ENCODE data around the gene KRTAP10-6.

DNA sequence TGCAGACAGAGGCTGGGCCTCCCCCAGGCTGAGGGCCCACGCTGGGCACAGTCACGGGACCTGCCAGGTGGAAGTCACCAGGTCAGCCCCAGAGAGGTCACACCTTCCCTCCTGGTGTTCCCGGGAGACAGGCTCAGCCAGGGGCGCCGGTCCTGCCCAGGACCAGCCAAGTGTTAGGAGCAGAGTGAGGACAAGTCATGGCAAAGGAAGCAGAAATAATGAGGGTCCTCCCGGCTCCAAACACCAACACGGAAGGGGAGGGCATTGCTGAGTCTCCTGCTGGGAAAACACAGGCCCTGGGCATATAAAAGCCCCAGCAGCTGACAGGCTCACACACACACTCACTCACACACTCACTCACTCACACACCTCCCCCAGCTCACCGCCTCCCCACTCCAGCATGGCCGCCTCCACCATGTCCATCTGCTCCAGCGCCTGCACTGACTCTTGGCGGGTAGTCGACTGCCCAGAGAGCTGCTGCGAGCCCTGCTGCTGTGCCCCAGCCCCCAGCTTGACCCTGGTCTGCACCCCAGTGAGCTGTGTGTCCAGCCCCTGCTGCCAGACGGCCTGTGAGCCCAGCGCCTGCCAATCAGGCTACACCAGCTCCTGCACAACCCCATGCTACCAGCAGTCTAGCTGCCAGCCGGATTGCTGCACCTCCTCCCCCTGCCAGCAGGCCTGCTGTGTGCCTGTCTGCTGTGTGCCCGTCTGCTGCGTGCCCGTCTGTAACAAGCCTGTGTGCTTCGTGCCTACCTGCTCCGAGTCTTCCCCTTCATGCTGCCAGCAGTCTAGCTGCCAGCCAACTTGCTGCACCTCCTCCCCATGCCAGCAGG lies 44.9 kb upstream of the KRTAP10-6 start, which contains the start of gene KRTAP10-10:
- TF ChIP-seq, protein P1, sequence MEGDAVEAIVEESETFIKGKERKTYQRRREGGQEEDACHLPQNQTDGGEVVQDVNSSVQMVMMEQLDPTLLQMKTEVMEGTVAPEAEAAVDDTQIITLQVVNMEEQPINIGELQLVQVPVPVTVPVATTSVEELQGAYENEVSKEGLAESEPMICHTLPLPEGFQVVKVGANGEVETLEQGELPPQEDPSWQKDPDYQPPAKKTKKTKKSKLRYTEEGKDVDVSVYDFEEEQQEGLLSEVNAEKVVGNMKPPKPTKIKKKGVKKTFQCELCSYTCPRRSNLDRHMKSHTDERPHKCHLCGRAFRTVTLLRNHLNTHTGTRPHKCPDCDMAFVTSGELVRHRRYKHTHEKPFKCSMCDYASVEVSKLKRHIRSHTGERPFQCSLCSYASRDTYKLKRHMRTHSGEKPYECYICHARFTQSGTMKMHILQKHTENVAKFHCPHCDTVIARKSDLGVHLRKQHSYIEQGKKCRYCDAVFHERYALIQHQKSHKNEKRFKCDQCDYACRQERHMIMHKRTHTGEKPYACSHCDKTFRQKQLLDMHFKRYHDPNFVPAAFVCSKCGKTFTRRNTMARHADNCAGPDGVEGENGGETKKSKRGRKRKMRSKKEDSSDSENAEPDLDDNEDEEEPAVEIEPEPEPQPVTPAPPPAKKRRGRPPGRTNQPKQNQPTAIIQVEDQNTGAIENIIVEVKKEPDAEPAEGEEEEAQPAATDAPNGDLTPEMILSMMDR (IDR thresholded peaks at IDR 0.05; ENCODE audit: insufficient read depth, low read length): no peak
- TF ChIP-seq POLR2AphosphoS5 (IDR thresholded peaks at IDR 0.05; ENCODE audit: low read depth) (no peak), GABPA (IDR thresholded peaks at IDR 0.05; ENCODE audit: low read depth) (no peak), SPI1 (IDR thresholded peaks at IDR 0.05; ENCODE audit: borderline replicate concordance, low read depth) (no peak)
- TF ChIP-seq, protein P2, sequence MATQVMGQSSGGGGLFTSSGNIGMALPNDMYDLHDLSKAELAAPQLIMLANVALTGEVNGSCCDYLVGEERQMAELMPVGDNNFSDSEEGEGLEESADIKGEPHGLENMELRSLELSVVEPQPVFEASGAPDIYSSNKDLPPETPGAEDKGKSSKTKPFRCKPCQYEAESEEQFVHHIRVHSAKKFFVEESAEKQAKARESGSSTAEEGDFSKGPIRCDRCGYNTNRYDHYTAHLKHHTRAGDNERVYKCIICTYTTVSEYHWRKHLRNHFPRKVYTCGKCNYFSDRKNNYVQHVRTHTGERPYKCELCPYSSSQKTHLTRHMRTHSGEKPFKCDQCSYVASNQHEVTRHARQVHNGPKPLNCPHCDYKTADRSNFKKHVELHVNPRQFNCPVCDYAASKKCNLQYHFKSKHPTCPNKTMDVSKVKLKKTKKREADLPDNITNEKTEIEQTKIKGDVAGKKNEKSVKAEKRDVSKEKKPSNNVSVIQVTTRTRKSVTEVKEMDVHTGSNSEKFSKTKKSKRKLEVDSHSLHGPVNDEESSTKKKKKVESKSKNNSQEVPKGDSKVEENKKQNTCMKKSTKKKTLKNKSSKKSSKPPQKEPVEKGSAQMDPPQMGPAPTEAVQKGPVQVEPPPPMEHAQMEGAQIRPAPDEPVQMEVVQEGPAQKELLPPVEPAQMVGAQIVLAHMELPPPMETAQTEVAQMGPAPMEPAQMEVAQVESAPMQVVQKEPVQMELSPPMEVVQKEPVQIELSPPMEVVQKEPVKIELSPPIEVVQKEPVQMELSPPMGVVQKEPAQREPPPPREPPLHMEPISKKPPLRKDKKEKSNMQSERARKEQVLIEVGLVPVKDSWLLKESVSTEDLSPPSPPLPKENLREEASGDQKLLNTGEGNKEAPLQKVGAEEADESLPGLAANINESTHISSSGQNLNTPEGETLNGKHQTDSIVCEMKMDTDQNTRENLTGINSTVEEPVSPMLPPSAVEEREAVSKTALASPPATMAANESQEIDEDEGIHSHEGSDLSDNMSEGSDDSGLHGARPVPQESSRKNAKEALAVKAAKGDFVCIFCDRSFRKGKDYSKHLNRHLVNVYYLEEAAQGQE (IDR thresholded peaks at IDR 0.05; ENCODE audit: insufficient replicate concordance, low read depth): no peak

Data from HL-60 (cell line).